Upper lobe of right lung (tissue), 1 donor: Measurements from ENCODE around the gene OSBPL3. TPM values are rescaled to one million over a fixed set of nuclear protein-coding genes. Genes with fewer than 3 reads are reported as not detected.

Experiments
- ATAC-seq: fragments of 200-7000 bp; cut with Tn5 transposase; one replicate; pipeline ENCODE4 v1.9.1; 2020; ENCODE audit warnings: mild to moderate bottlenecking, moderate library complexity
- DNase-seq: peaks from one replicate; pipeline ENCODE4 v3.0.0-alpha.2; 2020
- H3K27ac ChIP-seq: fragments of 200-600 bp; one replicate; pipeline ENCODE4 v1.8.0; 2022
- H3K27me3 ChIP-seq: fragments of 200-600 bp; one replicate; pipeline ENCODE4 v1.8.0; 2022; ENCODE audit warnings: mild to moderate bottlenecking
- H3K36me3 ChIP-seq: fragments of 200-600 bp; one replicate; pipeline ENCODE4 v1.8.0; 2022
- H3K4me1 ChIP-seq: fragments of 200-600 bp; one replicate; pipeline ENCODE4 v1.8.0; 2022
- H3K4me3 ChIP-seq: fragments of 200-600 bp; one replicate; pipeline ENCODE4 v1.8.0; 2022; ENCODE audit warnings: mild to moderate bottlenecking
- H3K9me3 ChIP-seq: fragments of 200-600 bp; one replicate; pipeline ENCODE4 v1.8.0; 2022
- CTCF ChIP-seq: fragments of 200-600 bp; IDR thresholded peaks from one replicate; pipeline ENCODE4 v1.8.0; 2022; ENCODE audit warnings: antibody characterized with exemption
- intact Hi-C: fragments of 100-400 bp; cut with DNase I; formaldehyde crosslinking; loops from one replicate; pipeline ENCODE4 v1.11.0; 2022
- total RNA-seq: library from RNA; stranded (reverse); fragmentation: NEBNext Ultra II Directional; extraction: Animal tissue kit (Norgen Biotek cat#: 25700); gene quantifications from one replicate; pipeline ENCODE4 v1.2.1, GENCODE V29; 2021
- donor health status: DM: no; HTN: yes; CAD: no; lungs with severe emphysema.

Gene OSBPL3
- total RNA-seq, 1 donor from 2014 or later, result 23.7 TPM

GRCh38 chr7:24786941-24787340, 193.0 kb downstream of the OSBPL3 start:
- ATAC-seq, result peak; percentile 92
- no peak overlapping the region for H3K4me3 ChIP-seq
- intact Hi-C loops, result no loop called here
- no peaks in the 10 kb centered on the region for H3K9me3 ChIP-seq
- no peak for TF ChIP-seq CTCF
- H3K4me1 ChIP-seq, result no peaks in the 10 kb centered on the region
- H3K27me3 ChIP-seq, result no peaks in the 10 kb centered on the region
- H3K27ac ChIP-seq, result no peak overlapping the region
- no peak for DNase-seq
- H3K36me3 ChIP-seq, result no peaks in the 10 kb centered on the region

- H3K27ac ChIP-seq, result no peak overlapping the region
- DNase-seq, result no peak
- no peak overlapping the region for H3K4me3 ChIP-seq
- H3K9me3 ChIP-seq, result no peaks in the 10 kb centered on the region
- intact Hi-C loops, result no loop called here
- no peaks in the 10 kb centered on the region for H3K4me1 ChIP-seq
- peak; percentile 54 for ATAC-seq
- no peaks in the 10 kb centered on the region for H3K36me3 ChIP-seq
- no peaks in the 10 kb centered on the region for H3K27me3 ChIP-seq
- no peak for TF ChIP-seq CTCF
Observed at GRCh38 chr7:24786306-24786705, 193.7 kb downstream of the OSBPL3 start.

GRCh38 chr7:24784277-24784676, 195.7 kb downstream of the OSBPL3 start:
- DNase-seq (no peak), ATAC-seq (no peak)
- no peaks in the 10 kb centered on the region for H3K4me1 ChIP-seq
- H3K27me3 ChIP-seq, result no peaks in the 10 kb centered on the region
- no peak overlapping the region for H3K4me3 ChIP-seq
- no peaks in the 10 kb centered on the region for H3K9me3 ChIP-seq
- no peak for TF ChIP-seq CTCF
- H3K36me3 ChIP-seq, result no peaks in the 10 kb centered on the region
- H3K27ac ChIP-seq, result no peak overlapping the region
- intact Hi-C loops, result no loop called here

- Histone ChIP-seq H3K9me3 (no peaks in the 10 kb centered on the region), H3K4me1 (no peaks in the 10 kb centered on the region), H3K4me3 (no peak overlapping the region), H3K27ac (no peak overlapping the region), H3K27me3 (no peaks in the 10 kb centered on the region), H3K36me3 (no peaks in the 10 kb centered on the region)
- DNase-seq (no peak), ATAC-seq (no peak)
- intact Hi-C loops, result no loop called here
- TF ChIP-seq CTCF, result no peak
Observed at GRCh38 chr7:24783698-24784097, 196.3 kb downstream of the OSBPL3 start.

GRCh38 chr7:24781106-24781505, 198.9 kb downstream of the OSBPL3 start:
- TF ChIP-seq CTCF, result no peak
- no peaks in the 10 kb centered on the region for H3K27me3 ChIP-seq
- H3K4me3 ChIP-seq, result no peak overlapping the region
- no peaks in the 10 kb centered on the region for H3K9me3 ChIP-seq
- no peak overlapping the region for H3K27ac ChIP-seq
- H3K36me3 ChIP-seq, result no peaks in the 10 kb centered on the region
- DNase-seq (no peak), ATAC-seq (peak; percentile 91)
- H3K4me1 ChIP-seq, result no peaks in the 10 kb centered on the region
- intact Hi-C loops, result no loop called here

GRCh38 chr7:24779283-24779655, 200.7 kb downstream of the OSBPL3 start:
- ATAC-seq (no peak), DNase-seq (no peak)
- Histone ChIP-seq H3K27me3 (no peaks in the 10 kb centered on the region), H3K4me1 (no peaks in the 10 kb centered on the region), H3K9me3 (no peaks in the 10 kb centered on the region), H3K36me3 (no peaks in the 10 kb centered on the region), H3K27ac (no peak overlapping the region), H3K4me3 (no peak overlapping the region)
- intact Hi-C loops, result no loop called here
- no peak for TF ChIP-seq CTCF
